HUES48 (cell line): ENCODE data around the gene FBN1.

Experiments used
- H3K27ac ChIP-seq: one replicate; pipeline ENCODE4 v1.7.0; 2013; ENCODE audit warnings: low read depth, low read length, inconsistent platforms
- H3K27me3 ChIP-seq: 2 replicates; pipeline ENCODE4 v1.6.1; 2013; ENCODE audit warnings: mild to moderate bottlenecking, low read length; ENCODE audit not compliant: control insufficient read depth, insufficient read depth
- H3K36me3 ChIP-seq: 2 replicates; pipeline ENCODE4 v1.6.1; 2013; ENCODE audit warnings: low read length; ENCODE audit not compliant: control insufficient read depth, insufficient read depth
- H3K4me1 ChIP-seq: 2 replicates; pipeline ENCODE4 v1.6.1; 2013; ENCODE audit warnings: mild to moderate bottlenecking, low read length; ENCODE audit not compliant: control insufficient read depth, insufficient read depth
- H3K4me3 ChIP-seq: 2 replicates; pipeline ENCODE4 v1.5.1; 2013; ENCODE audit warnings: mild to moderate bottlenecking, low read depth, low read length
- H3K9ac ChIP-seq: 2 replicates; pipeline ENCODE4 v1.6.1; 2013; ENCODE audit warnings: mild to moderate bottlenecking, low read depth, low read length, moderate library complexity
- H3K9me3 ChIP-seq: 2 replicates; pipeline ENCODE4 v1.6.1; 2013; ENCODE audit warnings: low read length; ENCODE audit not compliant: control insufficient read depth, insufficient read depth

Gene FBN1

GRCh38 chr15:48370460-48370859, 275.0 kb downstream of the FBN1 start:
- no peak overlapping the region for H3K9ac ChIP-seq
- H3K9me3 ChIP-seq = no peaks in the 10 kb centered on the region
- H3K4me3 ChIP-seq = no peak overlapping the region
- H3K27me3 ChIP-seq = no peaks in the 10 kb centered on the region
- H3K27ac ChIP-seq = no peak overlapping the region
- H3K36me3 ChIP-seq = no peaks in the 10 kb centered on the region
- no peaks in the 10 kb centered on the region for H3K4me1 ChIP-seq

GRCh38 chr15:48367483-48367882, 278.0 kb downstream of the FBN1 start:
- Histone ChIP-seq H3K9ac (no peak overlapping the region), H3K4me3 (no peak overlapping the region), H3K4me1 (no peaks in the 10 kb centered on the region), H3K27me3 (no peaks in the 10 kb centered on the region), H3K27ac (no peak overlapping the region), H3K36me3 (no peaks in the 10 kb centered on the region), H3K9me3 (no peaks in the 10 kb centered on the region)

- H3K27me3 ChIP-seq = no peaks in the 10 kb centered on the region
- no peak overlapping the region for H3K27ac ChIP-seq
Observed at GRCh38 chr15:48366584-48367312, 278.8 kb downstream of the FBN1 start.

GRCh38 chr15:48365575-48365974, 279.9 kb downstream of the FBN1 start:
- no peaks in the 10 kb centered on the region for H3K27me3 ChIP-seq
- H3K27ac ChIP-seq = no peak overlapping the region
- H3K9ac ChIP-seq = no peak overlapping the region
- H3K36me3 ChIP-seq = no peaks in the 10 kb centered on the region
- no peak overlapping the region for H3K4me3 ChIP-seq
- H3K9me3 ChIP-seq = no peaks in the 10 kb centered on the region
- no peaks in the 10 kb centered on the region for H3K4me1 ChIP-seq

More at GRCh38 chr15:48366584-48367312, 278.8 kb downstream of the FBN1 start:
- no peaks in the 10 kb centered on the region for H3K9me3 ChIP-seq
- H3K9ac ChIP-seq = no peak overlapping the region
- H3K36me3 ChIP-seq = no peaks in the 10 kb centered on the region
- no peaks in the 10 kb centered on the region for H3K4me1 ChIP-seq
- no peak overlapping the region for H3K4me3 ChIP-seq

GRCh38 chr15:48363474-48363873, 282.0 kb downstream of the FBN1 start:
- no peak overlapping the region for H3K27ac ChIP-seq
- H3K4me1 ChIP-seq = peaks cover 6% of the 10 kb centered on the region
- H3K9me3 ChIP-seq = no peaks in the 10 kb centered on the region
- no peak overlapping the region for H3K4me3 ChIP-seq
- no peak overlapping the region for H3K9ac ChIP-seq
- no peaks in the 10 kb centered on the region for H3K36me3 ChIP-seq
- H3K27me3 ChIP-seq = no peaks in the 10 kb centered on the region

- H3K9ac ChIP-seq = no peak overlapping the region
- no peaks in the 10 kb centered on the region for H3K27me3 ChIP-seq
- no peaks in the 10 kb centered on the region for H3K9me3 ChIP-seq
- H3K27ac ChIP-seq = no peak overlapping the region
- no peaks in the 10 kb centered on the region for H3K36me3 ChIP-seq
- H3K4me3 ChIP-seq = no peak overlapping the region
- H3K4me1 ChIP-seq = peaks cover 9% of the 10 kb centered on the region
Observed at GRCh38 chr15:48361685-48362084, 283.8 kb downstream of the FBN1 start.

GRCh38 chr15:48360841-48361240, 284.7 kb downstream of the FBN1 start:
- H3K27ac ChIP-seq = no peak overlapping the region
- H3K27me3 ChIP-seq = no peaks in the 10 kb centered on the region
- no peak overlapping the region for H3K4me3 ChIP-seq
- H3K4me1 ChIP-seq = peaks cover 9% of the 10 kb centered on the region
- H3K36me3 ChIP-seq = no peaks in the 10 kb centered on the region
- H3K9me3 ChIP-seq = no peaks in the 10 kb centered on the region
- H3K9ac ChIP-seq = no peak overlapping the region
